Epithelial cell of proximal tubule (primary cell): ENCODE results near the gene DNASE1L2. TPM values are rescaled to one million over a fixed set of nuclear protein-coding genes. Genes with fewer than 3 reads are reported as not detected.
"Not testable (repeated sequence)": the region's sequence is repeated elsewhere in the genome, so short reads cannot be mapped to it uniquely, and the experiment has no call there.

Source experiments
- DNase-seq: peaks from one replicate; pipeline ENCODE4 v3.0.0-alpha.2; 2011; ENCODE audit warnings: low read depth
- H3K4me3 ChIP-seq: 2 replicates; pipeline ENCODE4 v1.5.1; 2011; ENCODE audit warnings: low read depth, mild to moderate bottlenecking, low read length
- CTCF ChIP-seq: conservative IDR thresholded peaks from 2 replicates; pipeline ENCODE4 v1.5.1; 2012; ENCODE audit warnings: low read depth, mild to moderate bottlenecking, low read length
- total RNA-seq: library from RNA; depleted of rRNA; stranded (reverse); fragments of >200 nt; gene quantifications from 2 replicates; pipeline ENCODE4 v1.2.3, GENCODE V29; 2015

The DNASE1L2 gene
- total RNA-seq, 1 donor from 2014 or later, result 0.52 TPM

GRCh38 chr16:2260250-2260649 is 24.0 kb downstream of the DNASE1L2 start:
- no peak for DNase-seq
- no peak for TF ChIP-seq CTCF
- no peak overlapping the region for H3K4me3 ChIP-seq

- peak; percentile 5 for TF ChIP-seq CTCF
- not testable (repeated sequence) for DNase-seq, H3K4me3 ChIP-seq
Observed at GRCh38 chr16:2263026-2263425, 26.8 kb downstream of the DNASE1L2 start.

- peak overlapping the region; percentile 91 for H3K4me3 ChIP-seq
- not testable (repeated sequence) for DNase-seq
Observed at GRCh38 chr16:2266887-2267286, 30.6 kb downstream of the DNASE1L2 start.

GRCh38 chr16:2267505-2267912 is 31.3 kb downstream of the DNASE1L2 start:
- peak overlapping the region; percentile 91 for H3K4me3 ChIP-seq
- not testable (repeated sequence) for DNase-seq

- H3K4me3 ChIP-seq, result peak within 1 kb of the TSS; percentile 91
- no peak for TF ChIP-seq CTCF
- peak; percentile 59 for DNase-seq
Observed at GRCh38 chr16:2267913-2268666, 31.8 kb downstream of the DNASE1L2 start, which contains the start of gene RNPS1. RNPS1 (minus strand) TSS chr16:2268126; CDS start chr16:2264643, 3,483 bp downstream.

- TF ChIP-seq CTCF, result no peak
- no peak for DNase-seq
- no peak overlapping the region for H3K4me3 ChIP-seq
Observed at GRCh38 chr16:2270070-2270462, 33.8 kb downstream of the DNASE1L2 start.

GRCh38 chr16:2270588-2271470 is 34.6 kb downstream of the DNASE1L2 start:
- H3K4me3 ChIP-seq, result no peak overlapping the region
- TF ChIP-seq CTCF, result no peak
- no peak for DNase-seq
